OCI-LY3 (cell line): Measurements from ENCODE around the gene C20orf202.
"Not testable (repeated sequence)": the region's sequence is repeated elsewhere in the genome, so short reads cannot be mapped to it uniquely, and the experiment has no call there.

Experiments used
- H2AFZ ChIP-seq: fragments of 200-600, 300-600 bp; shearing (Covaris generic); 2 replicates; pipeline ENCODE4 v1.6.0; 2014; ENCODE audit warnings: antibody characterized with exemption, low read depth, low read length
- H3K27ac ChIP-seq: fragments of 200-600, 300-600 bp; sonication (generic); 2 replicates; pipeline ENCODE4 v1.5.1; 2014; ENCODE audit warnings: mild to moderate bottlenecking, low read length, moderate library complexity, mixed read lengths
- H3K27me3 ChIP-seq: fragments of 200-600, 300-600 bp; sonication (generic); 2 replicates; pipeline ENCODE4 v1.6.1; 2014; ENCODE audit warnings: low read depth, low read length, mixed read lengths
- H3K36me3 ChIP-seq: fragments of 200-600, 300-600 bp; sonication (generic); replicated peaks from 2 replicates; pipeline ENCODE3; 2014; ENCODE audit warnings: low read depth, low read length, mixed read lengths
- H3K4me1 ChIP-seq: fragments of 300-600, 200-600 bp; sonication (generic); 2 replicates; pipeline ENCODE4 v1.6.1; 2014; ENCODE audit warnings: low read length, mixed read lengths
- H3K4me2 ChIP-seq: fragments of 200-600, 300-600 bp; sonication (generic); 2 replicates; pipeline ENCODE4 v1.6.1; 2014; ENCODE audit warnings: low read length, mixed read lengths
- H3K4me3 ChIP-seq: fragments of 300-600, 200-600 bp; sonication (generic); 2 replicates; pipeline ENCODE4 v1.5.1; 2014; ENCODE audit warnings: antibody characterized with exemption, mild to moderate bottlenecking, low read length, moderate library complexity
- H3K79me2 ChIP-seq: fragments of 300-600, 200-600 bp; shearing (Covaris generic); 2 replicates; pipeline ENCODE4 v1.6.1; 2014; ENCODE audit warnings: mild to moderate bottlenecking, low read length, mixed read lengths
- H3K9ac ChIP-seq: fragments of 300-600, 200-600 bp; shearing (Covaris generic); 2 replicates; pipeline ENCODE4 v1.6.0; 2014; ENCODE audit warnings: mild to moderate bottlenecking, low read length, moderate library complexity
- H3K9me3 ChIP-seq: fragments of 200-600, 300-600 bp; shearing (Covaris generic); 2 replicates; pipeline ENCODE4 v1.6.1; 2014; ENCODE audit warnings: low read length, mixed read lengths; ENCODE audit not compliant: insufficient read depth
- H4K20me1 ChIP-seq: fragments of 200-600, 300-600 bp; sonication (generic); 2 replicates; pipeline ENCODE4 v1.6.1; 2016; ENCODE audit warnings: low read length, mixed read lengths; ENCODE audit not compliant: insufficient read depth
- CTCF ChIP-seq: fragments of 200-600, 300-600 bp; sonication (generic); IDR thresholded peaks from 2 replicates; pipeline ENCODE4 v1.5.1; 2014; ENCODE audit warnings: antibody characterized with exemption, low read length, low read depth
- EZH2phosphoT487 ChIP-seq: fragments of 200-600 bp; shearing (Covaris generic); IDR thresholded peaks from 2 replicates; pipeline ENCODE4 v1.6.1; 2018; ENCODE audit warnings: antibody characterized with exemption, mixed run types, low read depth

C20orf202 gene

GRCh38 chr20:1214838-1215261, 11.6 kb downstream of the C20orf202 start:
- H3K36me3 ChIP-seq, result no peaks in the 10 kb centered on the region
- no peak overlapping the region for H3K4me3 ChIP-seq
- no peaks in the 10 kb centered on the region for H3K9me3 ChIP-seq
- peaks cover 10% of the 10 kb centered on the region for H3K27me3 ChIP-seq
- H3K9ac ChIP-seq, result no peak overlapping the region
- no peaks in the 10 kb centered on the region for H4K20me1 ChIP-seq
- H3K4me1 ChIP-seq, result peaks cover 7% of the 10 kb centered on the region
- H3K79me2 ChIP-seq, result no peaks in the 10 kb centered on the region
- no peak overlapping the region for H2AFZ ChIP-seq
- TF ChIP-seq EZH2phosphoT487, result no peak
- no peak for TF ChIP-seq CTCF
- H3K4me2 ChIP-seq, result no peak overlapping the region
- no peak overlapping the region for H3K27ac ChIP-seq

DNA sequence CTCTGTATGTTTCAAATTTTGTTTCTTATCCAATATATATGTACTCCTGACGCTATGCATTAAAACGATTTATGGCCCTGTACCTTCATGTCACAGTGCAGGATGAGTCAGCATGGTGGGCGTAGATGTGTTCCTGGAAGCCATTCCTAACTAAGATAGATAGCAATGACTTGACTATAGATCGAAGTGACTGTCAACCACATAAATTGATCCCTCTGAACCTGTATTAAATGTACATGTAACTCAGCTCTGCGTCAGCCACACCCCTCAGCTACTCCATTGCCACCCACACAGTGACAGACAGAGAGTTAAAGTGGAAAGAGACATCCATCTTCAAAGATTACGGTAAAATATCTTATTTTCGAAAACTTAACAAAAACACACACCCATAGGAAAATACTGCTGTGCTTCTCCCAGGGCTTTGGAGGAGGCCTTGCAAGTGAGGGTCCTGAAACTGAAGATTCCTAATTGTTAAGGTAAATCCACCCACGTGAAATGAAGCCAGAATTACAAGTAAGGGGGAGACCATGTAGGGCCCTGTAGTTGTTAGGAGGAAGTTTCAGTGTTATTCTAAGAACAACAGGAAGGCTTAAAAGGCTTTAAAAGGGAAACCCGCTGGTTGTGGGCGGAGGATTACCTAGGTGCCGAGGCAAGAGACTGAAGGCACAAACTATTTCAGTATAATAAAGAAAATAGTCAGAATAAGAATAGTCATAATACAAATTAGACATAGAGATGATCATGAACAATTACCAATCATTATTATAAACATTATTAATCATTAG, 12.3 kb downstream of the C20orf202 start:
- no peaks in the 10 kb centered on the region for H3K36me3 ChIP-seq
- H3K9ac ChIP-seq, result no peak overlapping the region
- H3K4me2 ChIP-seq, result no peak overlapping the region
- no peaks in the 10 kb centered on the region for H4K20me1 ChIP-seq
- no peak overlapping the region for H3K27ac ChIP-seq
- no peak overlapping the region for H3K4me3 ChIP-seq
- H2AFZ ChIP-seq, result no peak overlapping the region
- peaks cover 3% of the 10 kb centered on the region; the same call in 1 of the 2 replicates for H3K27me3 ChIP-seq
- TF ChIP-seq EZH2phosphoT487 (no peak), CTCF (no peak)
- no peaks in the 10 kb centered on the region for H3K79me2 ChIP-seq
- peaks cover 7% of the 10 kb centered on the region for H3K4me1 ChIP-seq
- no peaks in the 10 kb centered on the region for H3K9me3 ChIP-seq

DNA sequence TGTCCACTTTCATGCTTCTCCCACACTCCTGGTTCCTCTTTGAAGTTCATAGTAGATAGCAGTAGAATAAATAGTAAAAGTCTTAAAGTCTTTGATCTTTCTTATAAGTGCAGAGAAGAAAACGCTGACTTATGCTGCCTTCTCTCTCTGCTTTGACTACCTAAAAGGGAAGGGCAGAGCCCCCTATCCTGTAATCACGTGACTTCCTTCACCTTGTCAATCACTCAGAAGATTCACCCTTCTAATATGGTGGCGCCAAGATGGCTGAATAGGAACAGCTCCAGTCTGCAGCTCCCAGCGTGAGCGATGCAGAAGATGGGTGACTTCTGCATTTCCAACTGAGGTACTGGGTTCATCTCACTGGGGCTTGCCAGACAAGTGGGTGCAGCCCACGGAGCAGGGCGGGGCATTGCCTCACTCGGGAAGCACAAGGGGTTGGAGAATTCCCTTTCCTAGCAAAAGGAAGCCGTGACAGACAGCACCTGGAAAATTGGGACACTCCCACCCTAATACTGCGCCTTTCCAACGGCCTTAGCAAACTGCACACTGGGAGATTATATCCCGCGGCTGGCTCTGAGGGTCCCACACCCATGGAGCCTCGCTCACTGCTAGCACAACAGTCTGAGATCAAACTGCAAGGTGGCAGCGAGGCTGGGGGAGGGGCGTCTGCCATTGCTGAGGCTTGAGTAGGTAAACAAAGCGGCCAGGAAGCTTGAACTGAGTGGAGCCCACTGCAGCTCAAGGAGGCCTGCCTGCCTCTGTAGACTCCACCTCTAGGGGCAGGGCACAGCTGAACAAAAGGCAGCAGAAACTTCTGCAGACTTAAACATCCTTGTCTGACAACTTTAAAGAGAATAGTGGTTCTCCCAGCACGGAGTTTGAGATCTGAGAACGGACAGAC, 13.5 kb downstream of the C20orf202 start:
- H2AFZ ChIP-seq, H3K27ac ChIP-seq, H3K9ac ChIP-seq, H3K4me1 ChIP-seq, H4K20me1 ChIP-seq, H3K27me3 ChIP-seq, H3K36me3 ChIP-seq, H3K4me3 ChIP-seq, H3K79me2 ChIP-seq, H3K4me2 ChIP-seq, H3K9me3 ChIP-seq: not testable (repeated sequence)

DNA sequence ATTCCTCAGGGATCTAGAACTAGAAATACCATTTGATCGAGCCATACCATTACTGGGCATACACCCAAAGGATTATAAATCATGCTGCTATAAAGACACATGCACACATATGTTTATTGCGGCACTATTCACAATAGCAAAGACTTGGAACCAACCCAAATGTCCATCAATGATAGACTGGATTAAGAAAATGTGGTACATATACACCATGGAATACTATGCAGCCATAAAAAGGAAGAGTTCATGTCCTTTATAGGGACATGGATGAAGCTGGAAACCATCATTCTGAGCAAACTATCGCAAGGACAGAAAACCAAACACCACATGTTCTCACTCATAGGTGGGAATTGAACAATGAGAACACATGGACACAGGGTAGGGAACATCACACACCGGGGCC, 19.5 kb downstream of the C20orf202 start:
- not testable (repeated sequence) for H3K79me2 ChIP-seq, H3K27ac ChIP-seq, H3K4me3 ChIP-seq, H3K4me1 ChIP-seq, H3K27me3 ChIP-seq, H3K9ac ChIP-seq, H4K20me1 ChIP-seq, H3K4me2 ChIP-seq, H2AFZ ChIP-seq, H3K9me3 ChIP-seq, H3K36me3 ChIP-seq
